Measurements from ENCODE around the gene PDIA5. TPM values are rescaled to one million over a fixed set of nuclear protein-coding genes. Genes with fewer than 3 reads are reported as not detected.

PDIA5 gene
- total RNA-seq, 1 donor = 54.3 TPM

GRCh38 chr3:123090728-123091531 is 24.1 kb downstream of the PDIA5 start:
- no peak overlapping the region for H2AFZ ChIP-seq (ENCODE audit: low read length)
- no peak overlapping the region for H3K4me3 ChIP-seq (ENCODE audit: insufficient read depth, low read length)
- H3K9me3 ChIP-seq (ENCODE audit: low read depth, low read length) = no peaks in the 10 kb centered on the region
- H3K4me1 ChIP-seq (ENCODE audit: insufficient read depth, low read length) = peaks cover 11% of the 10 kb centered on the region
- no peak for TF ChIP-seq CTCF (IDR thresholded peaks at IDR 0.05; ENCODE audit: extremely low read depth, low read depth, low read length)
- no peak overlapping the region for H3K27ac ChIP-seq (ENCODE audit: low read depth, low read length)
- H4K20me1 ChIP-seq (ENCODE audit: insufficient read depth, low read length) = peaks cover 82% of the 10 kb centered on the region
- H3K36me3 ChIP-seq (ENCODE audit: insufficient read depth, low read length) = peaks cover 30% of the 10 kb centered on the region
- DNase-seq (ENCODE audit: insufficient read length, low spot score, missing footprints) = no peak
- H3K4me2 ChIP-seq (ENCODE audit: insufficient read depth, low read length) = no peak overlapping the region
- H3K79me2 ChIP-seq (ENCODE audit: insufficient read depth, low read length) = peaks cover 82% of the 10 kb centered on the region
- H3K27me3 ChIP-seq (ENCODE audit: insufficient read depth, low read length) = no peaks in the 10 kb centered on the region

- H3K27me3 ChIP-seq (ENCODE audit: insufficient read depth, low read length) = no peaks in the 10 kb centered on the region
- H2AFZ ChIP-seq (ENCODE audit: low read length) = no peak overlapping the region
- peaks cover 71% of the 10 kb centered on the region for H3K79me2 ChIP-seq (ENCODE audit: insufficient read depth, low read length)
- H3K36me3 ChIP-seq (ENCODE audit: insufficient read depth, low read length) = peaks cover 38% of the 10 kb centered on the region
- H3K4me1 ChIP-seq (ENCODE audit: insufficient read depth, low read length) = peaks cover 4% of the 10 kb centered on the region
- no peak overlapping the region for H3K27ac ChIP-seq (ENCODE audit: low read depth, low read length)
- H3K9me3 ChIP-seq (ENCODE audit: low read depth, low read length) = no peaks in the 10 kb centered on the region
- peaks cover 76% of the 10 kb centered on the region for H4K20me1 ChIP-seq (ENCODE audit: insufficient read depth, low read length)
- no peak overlapping the region for H3K4me3 ChIP-seq (ENCODE audit: insufficient read depth, low read length)
- H3K4me2 ChIP-seq (ENCODE audit: insufficient read depth, low read length) = no peak overlapping the region
- TF ChIP-seq CTCF (IDR thresholded peaks at IDR 0.05; ENCODE audit: extremely low read depth, low read depth, low read length) = no peak
- no peak for DNase-seq (ENCODE audit: insufficient read length, low spot score, missing footprints)
Observed at GRCh38 chr3:123092243-123092642, 25.4 kb downstream of the PDIA5 start.

GRCh38 chr3:123093696-123094095 is 26.9 kb downstream of the PDIA5 start:
- no peak overlapping the region for H2AFZ ChIP-seq (ENCODE audit: low read length)
- H3K79me2 ChIP-seq (ENCODE audit: insufficient read depth, low read length) = peaks cover 64% of the 10 kb centered on the region
- H3K4me1 ChIP-seq (ENCODE audit: insufficient read depth, low read length) = peaks cover 4% of the 10 kb centered on the region
- peaks cover 40% of the 10 kb centered on the region for H3K36me3 ChIP-seq (ENCODE audit: insufficient read depth, low read length)
- DNase-seq (ENCODE audit: insufficient read length, low spot score, missing footprints) = no peak
- H4K20me1 ChIP-seq (ENCODE audit: insufficient read depth, low read length) = peaks cover 77% of the 10 kb centered on the region
- no peak overlapping the region for H3K4me2 ChIP-seq (ENCODE audit: insufficient read depth, low read length)
- no peaks in the 10 kb centered on the region for H3K27me3 ChIP-seq (ENCODE audit: insufficient read depth, low read length)
- H3K9me3 ChIP-seq (ENCODE audit: low read depth, low read length) = no peaks in the 10 kb centered on the region
- H3K4me3 ChIP-seq (ENCODE audit: insufficient read depth, low read length) = no peak overlapping the region
- no peak for TF ChIP-seq CTCF (IDR thresholded peaks at IDR 0.05; ENCODE audit: extremely low read depth, low read depth, low read length)
- no peak overlapping the region for H3K27ac ChIP-seq (ENCODE audit: low read depth, low read length)

GRCh38 chr3:123094516-123095313 is 27.9 kb downstream of the PDIA5 start:
- no peaks in the 10 kb centered on the region for H3K9me3 ChIP-seq (ENCODE audit: low read depth, low read length)
- peaks cover 78% of the 10 kb centered on the region for H4K20me1 ChIP-seq (ENCODE audit: insufficient read depth, low read length)
- H2AFZ ChIP-seq (ENCODE audit: low read length) = no peak overlapping the region
- H3K4me2 ChIP-seq (ENCODE audit: insufficient read depth, low read length) = no peak overlapping the region
- no peak overlapping the region for H3K27ac ChIP-seq (ENCODE audit: low read depth, low read length)
- peaks cover 54% of the 10 kb centered on the region for H3K79me2 ChIP-seq (ENCODE audit: insufficient read depth, low read length)
- peaks cover 40% of the 10 kb centered on the region for H3K36me3 ChIP-seq (ENCODE audit: insufficient read depth, low read length)
- no peaks in the 10 kb centered on the region for H3K27me3 ChIP-seq (ENCODE audit: insufficient read depth, low read length)
- no peak for TF ChIP-seq CTCF (IDR thresholded peaks at IDR 0.05; ENCODE audit: extremely low read depth, low read depth, low read length)
- no peak overlapping the region for H3K4me3 ChIP-seq (ENCODE audit: insufficient read depth, low read length)
- no peak for DNase-seq (ENCODE audit: insufficient read length, low spot score, missing footprints)
- peaks cover 7% of the 10 kb centered on the region for H3K4me1 ChIP-seq (ENCODE audit: insufficient read depth, low read length)

Measured in osteoblast (primary cell).